ENCODE data around the gene TGFBR2. TPM values are rescaled to one million over a fixed set of nuclear protein-coding genes. Genes with fewer than 3 reads are reported as not detected.

The TGFBR2 gene
- total RNA-seq, 4 donors from 2014 or later, result 95.3 to 255 (median 211) TPM

- no peak for DNase-seq
- H3K4me1 ChIP-seq, result peaks cover under 1 to 2% of the 10 kb centered on the region in 2 donors
- no peaks in the 10 kb centered on the region for H3K9me3 ChIP-seq
- no peaks in the 10 kb centered on the region for H3K27me3 ChIP-seq
- intact Hi-C loops (cut with DNase I; ENCODE audit: low total_unique reads), result loop anchor here (10.0 kb wide), 1 partner anchor 579 kb away; no protein-coding TSS in a partner anchor
- H3K27ac ChIP-seq, result no peak overlapping the region
- TF ChIP-seq POLR2A (IDR thresholded peaks at IDR 0.05) (no peak), CTCF (IDR thresholded peaks at IDR 0.05) (no peak)
- no peak overlapping the region for H3K4me3 ChIP-seq
- H3K36me3 ChIP-seq, result no peaks in the 10 kb centered on the region
These were observed 87.7 kb downstream of the TGFBR2 start for GRCh38 chr3:30694148-30694547.

- Histone ChIP-seq H3K27ac (no peak overlapping the region), H3K4me3 (no peak overlapping the region)
- intact Hi-C loops (cut with DNase I; ENCODE audit: low total_unique reads), result loop anchor here (10.0 kb wide), 1 partner anchor 580 kb away; no protein-coding TSS in a partner anchor
These were observed 88.3 kb downstream of the TGFBR2 start for GRCh38 chr3:30694668-30695067.

GRCh38 chr3:30695302-30696061 lies 89.1 kb downstream of the TGFBR2 start:
- intact Hi-C loops (cut with DNase I; ENCODE audit: low total_unique reads), result loop anchor here (10.0 kb wide), 1 partner anchor 581 kb away; no protein-coding TSS in a partner anchor
- Histone ChIP-seq H3K4me3 (no peak overlapping the region), H3K27me3 (no peaks in the 10 kb centered on the region), H3K9me3 (no peaks in the 10 kb centered on the region), H3K36me3 (no peaks in the 10 kb centered on the region), H3K27ac (no peak overlapping the region), H3K4me1 (no peaks in the 10 kb centered on the region)
- TF ChIP-seq POLR2A (IDR thresholded peaks at IDR 0.05), result no peak
- TF ChIP-seq CTCF (IDR thresholded peaks at IDR 0.05), result no peak
- DNase-seq, result no peak

More at GRCh38 chr3:30694668-30695067, 88.3 kb downstream of the TGFBR2 start:
- Histone ChIP-seq H3K27me3 (no peaks in the 10 kb centered on the region), H3K36me3 (no peaks in the 10 kb centered on the region), H3K4me1 (no peaks in the 10 kb centered on the region), H3K9me3 (no peaks in the 10 kb centered on the region)
- DNase-seq, result no peak
- no peak for TF ChIP-seq POLR2A (IDR thresholded peaks at IDR 0.05)
- no peak for TF ChIP-seq CTCF (IDR thresholded peaks at IDR 0.05)

- Histone ChIP-seq H3K27ac (no peak overlapping the region), H3K4me1 (no peaks in the 10 kb centered on the region), H3K27me3 (no peaks in the 10 kb centered on the region), H3K36me3 (no peaks in the 10 kb centered on the region), H3K9me3 (no peaks in the 10 kb centered on the region), H3K4me3 (no peak overlapping the region)
- TF ChIP-seq POLR2A (IDR thresholded peaks at IDR 0.05), result no peak
- no peak for TF ChIP-seq CTCF (IDR thresholded peaks at IDR 0.05)
- no peak for DNase-seq
- intact Hi-C loops (cut with DNase I; ENCODE audit: low total_unique reads), result loop anchor here (10.0 kb wide), 1 partner anchor 582 kb away; no protein-coding TSS in a partner anchor
These were observed 90.0 kb downstream of the TGFBR2 start for GRCh38 chr3:30696403-30696819.

- no peaks in the 10 kb centered on the region for H3K36me3 ChIP-seq
- H3K4me1 ChIP-seq, result no peaks in the 10 kb centered on the region
- H3K27me3 ChIP-seq, result no peaks in the 10 kb centered on the region
- TF ChIP-seq CTCF (IDR thresholded peaks at IDR 0.05), result no peak
- TF ChIP-seq POLR2A (IDR thresholded peaks at IDR 0.05), result no peak
- H3K27ac ChIP-seq, result no peak overlapping the region
- H3K9me3 ChIP-seq, result no peaks in the 10 kb centered on the region
- H3K4me3 ChIP-seq, result no peak overlapping the region
- intact Hi-C loops (cut with DNase I; ENCODE audit: low total_unique reads), result loop anchor here (10.0 kb wide), 1 partner anchor 582 kb away; no protein-coding TSS in a partner anchor
- no peak for DNase-seq
These were observed 90.5 kb downstream of the TGFBR2 start for GRCh38 chr3:30696896-30697295.

Measured in uterus (tissue), 4 donors.